Stimulated activated memory B cell treated with anti-CD40 and anti-IgM and Interleukin-4, amounts not matched to agents 10 μg/mL and 1 μg/mL and 100 μg/mL, for 72 hours (primary cell): ENCODE data around the gene OR5AL1.
"Not testable (repeated sequence)": the region's sequence is repeated elsewhere in the genome, so short reads cannot be mapped to it uniquely, and the experiment has no call there.

Source experiments
- ATAC-seq: fragments of 150-1000 bp; cut with Tn5 transposase; 2 replicates; pipeline ENCODE4 v1.10.0; 2021
- H3K27ac Mint-ChIP-seq: one replicate; pipeline ENCODE4 v1.8.0; 2022; ENCODE audit warnings: mild to moderate bottlenecking, mixed read lengths
- H3K27me3 Mint-ChIP-seq: one replicate; pipeline ENCODE4 v1.8.0; 2022; ENCODE audit warnings: mixed read lengths
- H3K36me3 Mint-ChIP-seq: one replicate; pipeline ENCODE4 v1.8.0; 2022; ENCODE audit warnings: mixed read lengths
- H3K4me1 Mint-ChIP-seq: one replicate; pipeline ENCODE4 v1.8.0; 2022; ENCODE audit warnings: mixed read lengths
- H3K4me3 Mint-ChIP-seq: one replicate; pipeline ENCODE4 v1.8.0; 2022; ENCODE audit warnings: mild to moderate bottlenecking, moderate library complexity, mixed read lengths
- H3K9me3 Mint-ChIP-seq: one replicate; pipeline ENCODE4 v1.8.0; 2022; ENCODE audit warnings: mixed read lengths

OR5AL1 gene

DNA sequence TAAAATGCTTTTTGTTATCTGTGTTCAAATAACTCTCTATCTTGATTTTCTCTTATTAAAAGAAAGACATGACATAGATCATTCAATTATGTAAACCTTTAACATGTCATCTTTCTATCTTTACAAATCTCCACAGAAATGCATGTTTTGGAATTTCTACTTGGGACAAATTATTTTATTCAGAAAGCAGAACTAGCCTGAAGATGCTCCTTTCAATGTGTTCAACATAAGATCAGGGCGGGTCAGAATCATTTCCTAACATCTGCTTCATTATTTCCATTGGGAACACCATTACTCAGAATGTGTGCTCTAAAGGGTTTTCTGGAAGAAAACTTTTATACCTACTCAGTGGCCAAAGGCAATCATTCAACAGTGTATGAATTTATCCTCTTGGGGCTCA, at the start of gene OR5AL1:
Gene OR5AL1 (plus strand): TSS at position 301 of the 400 bp plus-strand sequence.
- no peaks in the 10 kb centered on the region for H3K4me1 Mint-ChIP-seq
- H3K27ac Mint-ChIP-seq: no peak within 1 kb of the TSS
- H3K36me3 Mint-ChIP-seq: no peaks in the 10 kb centered on the region
- H3K9me3 Mint-ChIP-seq: peaks cover 18% of the 10 kb centered on the region
- H3K4me3 Mint-ChIP-seq: no peak within 1 kb of the TSS
- ATAC-seq: no peak
- no peaks in the 10 kb centered on the region for H3K27me3 Mint-ChIP-seq

DNA sequence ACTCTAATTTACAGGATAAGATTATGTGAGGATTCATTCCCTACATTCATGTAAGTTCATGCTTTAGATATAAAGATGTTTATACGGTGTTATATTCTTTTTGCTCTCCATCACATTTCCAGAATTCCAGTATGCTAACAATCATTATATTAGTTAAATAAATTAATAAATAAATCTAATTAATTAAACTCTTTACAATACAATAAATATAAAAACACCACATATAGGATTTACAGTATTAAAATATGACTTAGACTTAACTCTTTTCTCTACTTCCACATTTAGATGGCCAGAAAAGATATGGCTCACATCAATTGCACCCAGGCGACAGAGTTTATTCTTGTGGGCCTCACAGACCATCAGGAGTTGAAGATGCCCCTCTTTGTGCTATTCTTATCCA, 37.2 kb upstream of the OR5AL1 start, which contains the start of gene OR8U1:
Gene OR8U1 (plus strand): TSS at position 301 of the 400 bp plus-strand sequence. CDS start 0 bp downstream, at position 301.
- ATAC-seq: no peak
- H3K27me3 Mint-ChIP-seq: no peaks in the 10 kb centered on the region
- H3K9me3 Mint-ChIP-seq: peaks cover 8% of the 10 kb centered on the region
- H3K4me3 Mint-ChIP-seq: no peak within 1 kb of the TSS
- no peak within 1 kb of the TSS for H3K27ac Mint-ChIP-seq
- H3K4me1 Mint-ChIP-seq: no peaks in the 10 kb centered on the region
- H3K36me3 Mint-ChIP-seq: no peaks in the 10 kb centered on the region

DNA sequence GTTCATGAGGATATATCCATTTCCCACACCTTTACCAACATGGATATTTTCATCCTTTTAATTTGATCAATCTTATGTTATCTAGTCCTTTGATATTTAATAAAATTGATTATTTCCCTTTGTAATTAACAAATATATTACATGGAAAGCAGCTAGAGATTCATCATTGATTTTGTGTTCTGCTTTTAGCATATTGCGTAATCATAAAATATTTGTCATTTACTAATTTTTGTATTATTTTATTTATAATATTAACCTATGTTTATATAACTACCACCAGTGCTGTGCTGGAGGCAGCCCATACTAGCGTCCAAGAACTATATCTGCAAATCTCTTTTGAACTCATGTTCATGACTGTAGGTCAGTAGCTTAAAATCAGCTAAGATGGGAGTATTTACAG, 32.4 kb upstream of the OR5AL1 start:
- no peaks in the 10 kb centered on the region for H3K4me1 Mint-ChIP-seq
- H3K4me3 Mint-ChIP-seq: no peak overlapping the region
- ATAC-seq: no peak
- no peaks in the 10 kb centered on the region for H3K27me3 Mint-ChIP-seq
- H3K27ac Mint-ChIP-seq: no peak overlapping the region
- H3K9me3 Mint-ChIP-seq: peaks cover 6% of the 10 kb centered on the region
- no peaks in the 10 kb centered on the region for H3K36me3 Mint-ChIP-seq

DNA sequence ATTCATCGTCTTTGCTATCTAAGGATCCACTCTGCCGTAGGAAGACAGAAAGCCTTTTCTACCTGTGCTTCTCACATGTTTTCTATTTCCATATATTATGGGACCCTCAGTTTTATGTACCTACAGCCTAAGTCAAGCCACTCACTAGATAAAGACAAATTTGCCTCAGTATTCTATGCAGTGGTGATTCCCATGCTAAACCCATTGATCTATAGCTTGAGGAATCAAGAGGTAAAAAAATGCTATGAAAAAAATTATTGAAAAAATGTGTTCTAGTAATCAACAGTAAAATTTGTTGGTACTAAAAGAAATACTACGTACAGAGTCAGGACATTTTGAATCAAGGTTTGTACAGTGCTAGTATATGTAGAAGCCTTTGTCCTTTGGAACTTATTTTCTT, 18.1 kb upstream of the OR5AL1 start:
- Mint-ChIP-seq H3K4me1 (no peaks in the 10 kb centered on the region), H3K4me3 (no peak overlapping the region), H3K27me3 (no peaks in the 10 kb centered on the region), H3K36me3 (no peaks in the 10 kb centered on the region), H3K27ac (no peak overlapping the region), H3K9me3 (peaks cover 2% of the 10 kb centered on the region)
- no peak for ATAC-seq

DNA sequence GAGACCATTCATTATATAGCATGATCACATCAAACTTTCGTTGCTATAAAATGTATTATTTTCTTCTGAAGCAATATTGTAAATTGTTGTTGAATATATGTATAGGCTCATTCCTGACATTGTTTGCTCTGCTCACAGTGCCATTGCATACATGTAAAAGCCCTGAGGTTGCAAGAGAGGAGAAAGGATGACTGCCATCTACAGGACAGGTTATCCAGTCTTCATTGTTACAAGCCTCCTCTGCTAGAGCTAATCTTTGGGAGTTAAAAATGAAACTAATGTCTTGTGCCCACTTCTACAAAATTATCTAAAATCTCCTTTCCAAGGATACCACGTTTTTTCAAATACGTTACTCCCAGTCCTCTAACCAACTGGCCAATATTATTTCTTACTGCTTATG, 16.4 kb upstream of the OR5AL1 start:
- no peaks in the 10 kb centered on the region for H3K4me1 Mint-ChIP-seq
- no peak for ATAC-seq

DNA sequence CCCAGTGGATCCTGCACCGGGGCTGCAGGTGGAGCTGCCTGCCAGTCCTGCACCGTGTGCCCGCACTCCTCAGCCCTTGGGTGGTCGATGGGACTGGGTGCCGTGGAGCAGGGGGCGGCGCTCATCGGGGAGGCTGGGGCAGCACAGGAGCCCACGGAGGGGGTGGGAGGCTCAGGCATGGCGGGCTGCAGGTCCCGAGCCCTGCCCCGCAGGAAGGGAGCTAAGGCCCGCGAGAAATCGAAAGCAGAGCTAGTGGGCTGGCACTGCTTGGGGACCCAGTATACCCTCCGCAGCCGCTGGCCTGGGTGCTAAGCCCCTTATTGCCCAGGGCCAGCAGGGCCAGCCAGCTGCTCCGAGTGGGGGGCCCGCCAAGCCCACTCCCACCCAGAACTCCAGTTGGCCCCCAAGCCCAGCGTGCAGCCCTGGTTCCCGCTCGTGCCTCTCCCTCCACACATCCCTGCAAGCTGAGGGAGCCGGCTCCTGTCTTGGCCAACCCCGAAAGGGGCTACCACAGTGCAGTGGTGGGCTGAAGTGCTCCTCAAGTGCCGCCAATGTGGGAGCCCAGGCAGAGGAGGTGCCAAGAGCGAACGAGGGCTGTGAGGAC, 10.5 kb upstream of the OR5AL1 start:
- H3K27ac Mint-ChIP-seq, H3K4me3 Mint-ChIP-seq, H3K27me3 Mint-ChIP-seq, H3K4me1 Mint-ChIP-seq, ATAC-seq, H3K9me3 Mint-ChIP-seq, H3K36me3 Mint-ChIP-seq: not testable (repeated sequence)

More for the DNA sequence above, 16.4 kb upstream of the OR5AL1 start:
- H3K4me3 Mint-ChIP-seq: no peak overlapping the region
- H3K36me3 Mint-ChIP-seq: no peaks in the 10 kb centered on the region
- peaks cover 2% of the 10 kb centered on the region for H3K9me3 Mint-ChIP-seq
- H3K27me3 Mint-ChIP-seq: no peaks in the 10 kb centered on the region
- no peak overlapping the region for H3K27ac Mint-ChIP-seq

DNA sequence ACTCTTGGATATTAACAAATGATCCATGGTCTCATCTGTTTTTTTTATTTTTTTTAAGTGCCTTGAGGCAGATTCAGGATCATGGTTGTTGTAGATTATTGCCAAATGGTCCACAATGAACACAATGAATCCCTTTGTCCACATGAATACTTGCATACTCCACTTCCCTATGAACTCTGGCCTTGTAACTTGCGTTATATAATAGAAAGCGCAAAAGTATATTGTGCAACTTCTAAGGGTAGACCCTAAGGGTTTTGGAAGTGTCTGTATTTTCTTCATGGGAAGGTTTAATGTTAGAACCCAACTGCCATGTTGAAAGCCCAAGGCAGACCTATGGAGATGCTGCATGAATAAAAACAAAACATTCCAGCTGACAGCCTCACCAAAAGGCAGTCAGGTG, 8.1 kb upstream of the OR5AL1 start:
- ATAC-seq: no peak
- Mint-ChIP-seq H3K27ac (no peak overlapping the region), H3K4me1 (no peaks in the 10 kb centered on the region), H3K4me3 (no peak overlapping the region), H3K27me3 (no peaks in the 10 kb centered on the region), H3K9me3 (peaks cover 20% of the 10 kb centered on the region), H3K36me3 (no peaks in the 10 kb centered on the region)

DNA sequence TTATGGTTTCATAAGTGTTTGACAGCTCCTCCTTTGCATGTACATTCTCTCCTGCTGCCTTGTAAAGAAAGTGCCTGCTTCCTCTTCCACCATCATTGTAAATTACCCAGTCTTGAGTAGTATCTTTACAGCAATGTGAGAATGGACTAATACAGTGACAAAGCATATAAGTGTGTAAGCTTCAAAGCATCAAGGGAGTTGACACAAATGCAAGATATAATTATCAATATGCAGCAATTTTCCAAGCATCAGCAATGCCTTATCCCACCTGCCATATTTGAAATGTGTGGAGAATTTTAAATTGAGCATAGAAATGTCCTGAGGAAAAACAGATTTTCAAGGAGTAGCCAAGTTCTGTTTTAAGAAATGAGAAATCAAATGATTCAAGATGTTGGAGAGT, 1.7 kb upstream of the OR5AL1 start:
- ATAC-seq: no peak
- Mint-ChIP-seq H3K27me3 (no peaks in the 10 kb centered on the region), H3K36me3 (no peaks in the 10 kb centered on the region), H3K4me1 (no peaks in the 10 kb centered on the region), H3K27ac (no peak overlapping the region), H3K9me3 (peaks cover 26% of the 10 kb centered on the region), H3K4me3 (no peak overlapping the region)

DNA sequence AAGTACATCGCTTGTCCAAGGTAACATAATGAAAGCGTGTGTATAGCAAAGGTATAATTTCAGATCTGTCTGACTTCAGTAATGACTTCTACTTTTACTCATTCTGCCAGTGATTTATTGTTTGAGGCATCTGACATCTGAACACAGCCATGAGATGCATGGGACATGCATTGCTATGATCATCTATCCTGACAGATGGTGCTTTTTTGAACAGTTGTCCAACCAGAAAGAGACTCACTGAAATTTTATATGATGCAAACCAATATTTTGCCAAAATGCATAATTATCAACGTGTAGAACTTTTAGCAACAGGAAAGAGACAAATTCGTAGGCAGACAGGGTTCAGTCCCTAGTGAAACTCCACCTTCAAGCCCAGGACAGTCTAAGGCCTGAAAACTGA, 41.0 kb downstream of the OR5AL1 start:
- ATAC-seq: no peak
- no peak overlapping the region for H3K4me3 Mint-ChIP-seq
- H3K36me3 Mint-ChIP-seq: no peaks in the 10 kb centered on the region
- H3K27me3 Mint-ChIP-seq: no peaks in the 10 kb centered on the region
- H3K4me1 Mint-ChIP-seq: no peaks in the 10 kb centered on the region
- H3K9me3 Mint-ChIP-seq: peaks cover 2% of the 10 kb centered on the region
- no peak overlapping the region for H3K27ac Mint-ChIP-seq

DNA sequence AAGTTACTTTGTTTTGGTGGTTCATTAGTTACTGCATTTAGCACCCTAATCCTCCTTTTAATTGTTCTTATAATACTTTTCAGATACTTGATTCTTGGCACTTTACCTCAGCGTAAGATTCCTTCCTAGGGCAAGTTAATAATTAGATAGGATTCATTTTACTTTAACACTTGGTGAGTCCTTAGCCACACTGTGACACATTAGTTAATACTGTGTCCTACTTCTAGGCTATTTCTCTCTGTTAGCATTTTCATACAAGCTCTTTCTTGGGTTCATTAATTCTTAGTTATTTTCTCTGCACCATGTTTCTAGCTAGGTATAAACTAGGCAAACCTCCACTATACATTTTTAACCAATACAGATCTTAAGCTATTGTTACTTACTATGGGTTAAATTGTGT, 44.6 kb downstream of the OR5AL1 start:
- H3K4me1 Mint-ChIP-seq: no peaks in the 10 kb centered on the region
- peaks cover 2% of the 10 kb centered on the region for H3K9me3 Mint-ChIP-seq
- H3K27me3 Mint-ChIP-seq: no peaks in the 10 kb centered on the region
- H3K36me3 Mint-ChIP-seq: no peaks in the 10 kb centered on the region
- ATAC-seq: no peak
- no peak overlapping the region for H3K27ac Mint-ChIP-seq
- no peak overlapping the region for H3K4me3 Mint-ChIP-seq
